HG03521 (cell line): ENCODE data around the gene CREB3L4.
A peak's percentile ranks its signal among the peaks of the same experiment; 100 is the strongest.
"Not testable (repeated sequence)": the region's sequence is repeated elsewhere in the genome, so short reads cannot be mapped to it uniquely, and the experiment has no call there.

ENCODE experiments used
- ATAC-seq: cut with Tn5 transposase; IDR thresholded peaks from one replicate; pipeline ENCODE4 v1.9.1; 2021; ENCODE audit warnings: mild to moderate bottlenecking, moderate library complexity; ENCODE audit not compliant: unreplicated experiment

CREB3L4 gene

GRCh38 chr1:153958111-153958960 lies 9.4 kb upstream of the CREB3L4 start, which contains the start of gene CRTC2:
Gene CRTC2, minus strand, starts transcription at chr1:153958612. Its CDS starts 115 bp downstream, at chr1:153958497.
- ATAC-seq = peak; percentile 77

GRCh38 chr1:153958961-153959260 lies 8.8 kb upstream of the CREB3L4 start:
- ATAC-seq = no peak

- ATAC-seq = no peak
Measured at GRCh38 chr1:153959454-153959853, 8.2 kb upstream of the CREB3L4 start.

- ATAC-seq = no peak
Measured at GRCh38 chr1:153960206-153960605, 7.5 kb upstream of the CREB3L4 start.

GRCh38 chr1:153961421-153961820 lies 6.3 kb upstream of the CREB3L4 start:
- ATAC-seq = no peak

GRCh38 chr1:153962088-153963029 lies 5.3 kb upstream of the CREB3L4 start:
- no peak for ATAC-seq

- peak; percentile 47 for ATAC-seq
Measured at GRCh38 chr1:153963030-153963849, 4.5 kb upstream of the CREB3L4 start, which contains the start of gene SLC39A1. Gene SLC39A1, minus strand, starts transcription at chr1:153963537. Its CDS starts 822 bp downstream, at chr1:153962715.

- no peak for ATAC-seq
Measured at GRCh38 chr1:153963850-153964331, 3.8 kb upstream of the CREB3L4 start.

- no peak for ATAC-seq
Measured at GRCh38 chr1:153968000-153968363, 280 bp downstream of the CREB3L4 start.

- no peak for ATAC-seq
Measured at GRCh38 chr1:153968408-153968807, 706 bp downstream of the CREB3L4 start.

GRCh38 chr1:153968972-153969371 lies 1.3 kb downstream of the CREB3L4 start:
- ATAC-seq = no peak

GRCh38 chr1:153970346-153970745 lies 2.6 kb downstream of the CREB3L4 start:
- ATAC-seq = no peak

GRCh38 chr1:153973071-153973470 lies 5.4 kb downstream of the CREB3L4 start:
- ATAC-seq = no peak

GRCh38 chr1:153973525-153973924 lies 5.8 kb downstream of the CREB3L4 start:
- ATAC-seq = no peak

- no peak for ATAC-seq
Measured at GRCh38 chr1:153976819-153977249, 9.1 kb downstream of the CREB3L4 start.

- ATAC-seq = peak; percentile 82
Measured at GRCh38 chr1:153977250-153978240, 9.8 kb downstream of the CREB3L4 start, which contains the start of gene JTB. Gene JTB, minus strand, starts transcription at chr1:153977674. Its CDS starts 422 bp downstream, at chr1:153977252.

- no peak for ATAC-seq
Measured at GRCh38 chr1:153978274-153978909, 10.7 kb downstream of the CREB3L4 start.

GRCh38 chr1:153979091-153979490 lies 11.4 kb downstream of the CREB3L4 start:
- ATAC-seq = not testable (repeated sequence)

GRCh38 chr1:153981735-153982134 lies 14.0 kb downstream of the CREB3L4 start:
- not testable (repeated sequence) for ATAC-seq
